HFF-Myc (cell line): ENCODE results near the gene CRYL1.

Experiments used
- DNase-seq: peaks from one replicate; pipeline ENCODE4 v3.0.0-alpha.2; 2011; ENCODE audit warnings: low read depth; ENCODE audit errors: extremely low read depth
- H3K4me3 ChIP-seq: replicated peaks from 2 replicates; pipeline ENCODE4 v1.5.1; 2011; ENCODE audit warnings: low read depth, mild to moderate bottlenecking, control low read depth, low read length
- TF ChIP-seq, protein P1 (sequence below): IDR thresholded peaks from 2 replicates; pipeline ENCODE4 v1.5.1; 2012; ENCODE audit warnings: mild to moderate bottlenecking, low read depth, low read length, control low read depth; ENCODE audit errors: missing control alignments

Gene CRYL1

DNA sequence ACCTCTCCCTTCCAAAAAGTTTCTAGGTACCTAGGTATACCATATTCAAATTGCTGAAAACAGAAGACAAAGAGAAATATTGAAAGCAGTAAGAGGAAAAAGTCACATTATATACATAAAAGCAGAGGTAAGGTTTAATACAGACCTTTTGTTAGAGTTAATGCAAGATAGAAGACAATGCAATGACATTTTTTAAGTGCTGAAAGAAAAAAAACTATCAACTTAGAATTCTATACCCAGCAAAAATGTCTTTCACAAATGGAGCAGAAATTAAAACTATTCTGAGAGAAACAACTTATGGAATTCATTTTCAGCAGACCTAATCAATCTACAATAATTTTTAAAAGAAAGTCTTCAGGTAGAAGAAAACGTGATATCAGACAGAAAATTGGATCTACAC lies 77.2 kb downstream of the CRYL1 start:
- TF ChIP-seq, protein P1, sequence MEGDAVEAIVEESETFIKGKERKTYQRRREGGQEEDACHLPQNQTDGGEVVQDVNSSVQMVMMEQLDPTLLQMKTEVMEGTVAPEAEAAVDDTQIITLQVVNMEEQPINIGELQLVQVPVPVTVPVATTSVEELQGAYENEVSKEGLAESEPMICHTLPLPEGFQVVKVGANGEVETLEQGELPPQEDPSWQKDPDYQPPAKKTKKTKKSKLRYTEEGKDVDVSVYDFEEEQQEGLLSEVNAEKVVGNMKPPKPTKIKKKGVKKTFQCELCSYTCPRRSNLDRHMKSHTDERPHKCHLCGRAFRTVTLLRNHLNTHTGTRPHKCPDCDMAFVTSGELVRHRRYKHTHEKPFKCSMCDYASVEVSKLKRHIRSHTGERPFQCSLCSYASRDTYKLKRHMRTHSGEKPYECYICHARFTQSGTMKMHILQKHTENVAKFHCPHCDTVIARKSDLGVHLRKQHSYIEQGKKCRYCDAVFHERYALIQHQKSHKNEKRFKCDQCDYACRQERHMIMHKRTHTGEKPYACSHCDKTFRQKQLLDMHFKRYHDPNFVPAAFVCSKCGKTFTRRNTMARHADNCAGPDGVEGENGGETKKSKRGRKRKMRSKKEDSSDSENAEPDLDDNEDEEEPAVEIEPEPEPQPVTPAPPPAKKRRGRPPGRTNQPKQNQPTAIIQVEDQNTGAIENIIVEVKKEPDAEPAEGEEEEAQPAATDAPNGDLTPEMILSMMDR: no peak
- DNase-seq: no peak
- no peak overlapping the region for H3K4me3 ChIP-seq

DNA sequence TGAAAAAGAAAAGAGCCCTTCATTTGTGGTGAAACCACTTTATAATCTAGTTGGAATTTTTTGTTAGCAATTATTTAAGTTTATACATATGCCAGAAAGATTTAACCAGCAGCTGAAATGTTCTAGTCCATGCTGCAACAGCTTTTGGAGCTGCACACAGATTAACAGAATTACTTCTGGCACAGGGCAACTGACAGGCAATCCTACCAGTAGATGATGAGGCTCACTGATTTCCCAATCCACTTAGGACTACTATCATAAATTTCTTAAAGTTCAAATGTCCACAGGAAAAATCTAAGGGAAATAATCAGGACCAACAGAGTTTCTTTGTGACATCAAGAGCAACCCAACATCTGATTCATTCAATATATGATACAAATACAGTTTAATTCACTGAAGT lies 78.8 kb downstream of the CRYL1 start:
- TF ChIP-seq, protein P1: no peak
- DNase-seq: no peak
- H3K4me3 ChIP-seq: no peak overlapping the region

DNA sequence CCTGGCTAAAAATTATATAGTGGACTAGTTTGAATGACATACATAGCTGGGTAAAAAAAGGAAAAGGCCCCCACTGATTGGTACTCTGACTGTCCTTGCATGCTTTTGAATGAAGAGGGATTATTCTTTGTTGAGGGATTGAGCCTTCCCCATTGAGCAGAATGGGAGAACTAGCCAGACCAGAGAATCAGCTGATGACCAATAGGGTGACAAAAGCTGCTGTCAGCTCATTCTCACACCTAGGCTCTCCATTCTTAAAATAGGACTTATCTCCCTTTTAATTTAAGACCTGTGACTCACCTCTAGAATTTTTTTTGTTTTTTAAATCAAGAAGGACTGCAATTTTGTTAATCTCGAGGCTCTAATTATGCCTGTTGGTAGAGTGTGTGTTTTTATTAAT lies 79.3 kb downstream of the CRYL1 start:
- no peak overlapping the region for H3K4me3 ChIP-seq
- TF ChIP-seq, protein P1: no peak
- no peak for DNase-seq

DNA sequence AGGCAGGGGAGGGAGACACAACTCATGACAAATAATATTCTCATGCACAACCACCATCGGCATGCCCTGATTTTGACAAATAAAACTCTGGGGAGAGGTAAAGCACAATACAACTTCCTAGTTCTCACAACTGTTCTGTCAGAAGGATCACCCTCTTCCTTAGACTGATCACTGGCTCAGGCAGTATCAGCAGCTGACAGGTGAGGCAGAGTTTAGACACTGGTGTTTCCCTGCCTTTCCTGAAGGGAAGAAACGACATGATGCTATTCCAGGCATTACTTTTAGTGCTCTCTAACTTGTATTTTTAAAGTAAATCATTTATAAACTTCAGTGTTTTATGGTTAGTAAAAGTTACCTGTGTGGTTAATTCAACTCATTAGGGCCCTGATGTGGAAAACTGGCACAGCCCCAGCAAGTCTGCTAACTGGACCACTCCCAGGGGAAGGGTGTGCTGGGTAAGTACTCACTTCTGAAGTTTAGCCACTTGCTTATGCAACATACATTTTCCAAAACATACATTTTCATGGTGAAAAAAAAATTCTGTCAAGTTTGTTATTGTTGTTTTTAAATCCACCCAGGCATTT lies 82.8 kb downstream of the CRYL1 start:
- no peak overlapping the region for H3K4me3 ChIP-seq
- DNase-seq: no peak
- TF ChIP-seq, protein P1: no peak

DNA sequence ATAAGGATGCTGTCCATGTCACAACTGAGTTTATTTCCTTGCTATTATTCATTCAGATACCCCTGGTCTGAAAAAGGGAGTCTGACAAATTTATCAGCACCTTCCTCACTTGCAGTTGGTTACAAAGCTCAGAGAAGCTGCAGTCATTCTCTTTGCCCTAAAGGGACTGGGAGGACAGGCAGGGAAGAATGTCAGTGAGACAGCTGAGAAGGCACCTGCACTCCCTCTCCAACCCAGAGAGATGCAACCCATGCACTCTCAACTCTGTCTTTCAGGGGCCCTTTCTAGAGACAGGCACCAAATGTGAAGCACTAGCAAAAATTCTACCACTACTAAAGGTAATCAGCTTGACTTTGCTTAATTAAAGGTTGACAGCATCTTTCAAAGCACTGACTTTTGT lies 83.3 kb downstream of the CRYL1 start:
- TF ChIP-seq, protein P1: no peak
- no peak for DNase-seq
- no peak overlapping the region for H3K4me3 ChIP-seq

DNA sequence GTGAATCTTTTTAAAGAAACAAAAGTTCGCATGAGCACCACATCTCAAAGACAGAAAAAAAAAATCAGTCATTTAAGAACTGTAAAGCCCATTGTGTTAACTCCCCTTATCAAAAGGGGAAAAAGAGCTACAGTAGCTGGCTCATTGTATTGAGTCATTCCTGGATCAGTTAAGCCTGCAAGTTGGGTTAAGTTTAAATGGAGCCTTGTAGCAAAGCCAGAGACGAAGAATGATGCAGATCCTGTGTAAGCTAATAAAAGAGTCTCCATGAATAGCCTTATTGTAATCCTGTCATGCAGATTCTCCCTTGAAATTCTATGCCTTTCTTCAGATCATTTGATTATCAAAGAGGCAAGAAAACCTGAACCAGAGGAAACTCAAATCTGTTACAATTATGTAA lies 83.8 kb downstream of the CRYL1 start:
- no peak for DNase-seq
- TF ChIP-seq, protein P1: no peak
- H3K4me3 ChIP-seq: no peak overlapping the region

DNA sequence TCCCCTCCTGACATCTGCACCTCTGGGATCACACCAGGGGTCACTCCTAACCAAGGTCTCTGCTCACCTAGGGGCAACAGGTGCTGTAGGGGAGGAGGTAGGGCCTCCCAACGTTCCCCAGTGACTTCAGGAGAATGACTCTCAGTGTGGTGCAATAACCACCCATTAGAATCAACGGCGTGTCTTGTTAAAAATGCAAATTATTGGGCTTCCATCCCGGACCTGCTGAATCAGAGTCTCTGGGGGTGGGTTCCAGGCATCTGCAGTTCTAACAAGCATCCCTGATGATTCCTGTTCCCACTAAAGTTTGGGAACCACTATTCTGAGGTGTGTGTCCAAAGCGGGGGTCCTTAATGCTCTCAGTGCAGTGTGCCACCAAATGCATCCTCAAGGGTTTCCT lies 84.6 kb downstream of the CRYL1 start:
- no peak overlapping the region for H3K4me3 ChIP-seq
- TF ChIP-seq, protein P1: no peak
- no peak for DNase-seq
